ENCODE data around the gene BLVRA. TPM values are rescaled to one million over a fixed set of nuclear protein-coding genes. Genes with fewer than 3 reads are reported as not detected.

The BLVRA gene, protein sequence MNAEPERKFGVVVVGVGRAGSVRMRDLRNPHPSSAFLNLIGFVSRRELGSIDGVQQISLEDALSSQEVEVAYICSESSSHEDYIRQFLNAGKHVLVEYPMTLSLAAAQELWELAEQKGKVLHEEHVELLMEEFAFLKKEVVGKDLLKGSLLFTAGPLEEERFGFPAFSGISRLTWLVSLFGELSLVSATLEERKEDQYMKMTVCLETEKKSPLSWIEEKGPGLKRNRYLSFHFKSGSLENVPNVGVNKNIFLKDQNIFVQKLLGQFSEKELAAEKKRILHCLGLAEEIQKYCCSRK
- 155 and 159 TPM in 2 replicates for polyA plus RNA-seq

DNA sequence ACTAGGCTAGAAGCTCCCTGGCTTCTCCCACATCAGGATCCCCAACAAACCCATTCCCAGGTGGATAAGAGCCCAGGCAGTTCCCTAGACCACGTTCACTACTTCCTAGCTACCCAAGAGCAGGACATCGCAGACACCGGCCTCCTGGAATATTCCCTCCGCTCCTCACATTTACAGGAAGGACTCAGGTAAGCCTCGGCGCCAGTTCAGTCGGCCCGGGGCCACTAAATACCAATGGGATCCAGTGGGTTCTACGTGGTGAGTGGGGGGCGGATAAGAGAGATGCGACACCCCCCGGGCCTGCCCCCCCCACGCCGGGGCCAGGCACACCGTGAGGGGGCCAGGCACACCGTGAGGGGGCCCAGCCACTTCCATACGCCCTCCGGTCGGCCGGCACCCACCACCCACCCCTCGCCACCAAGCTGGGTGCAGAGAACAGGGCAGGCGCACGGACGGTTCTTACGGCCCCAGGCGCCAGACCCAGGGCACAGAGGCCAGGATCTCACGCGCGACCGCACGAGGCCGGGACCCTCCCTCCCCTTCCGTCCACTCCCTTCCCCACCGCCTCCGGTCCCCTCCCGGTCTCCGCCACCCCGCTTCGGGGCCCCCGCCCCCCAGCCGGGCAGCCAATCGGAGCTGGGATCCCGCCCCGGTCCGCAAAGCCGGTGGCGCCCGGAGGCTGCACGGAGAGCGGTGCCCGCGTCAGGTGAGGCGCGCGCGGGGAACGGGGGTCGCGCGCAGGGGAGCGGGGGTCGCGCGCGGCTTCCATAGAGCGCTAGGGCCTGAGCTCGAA lies at the start of gene BLVRA:
Gene BLVRA (plus strand): TSS at position 652 of the 793 bp plus-strand sequence. CDS start 12,479 bp downstream, outside the sequence.

DNA sequence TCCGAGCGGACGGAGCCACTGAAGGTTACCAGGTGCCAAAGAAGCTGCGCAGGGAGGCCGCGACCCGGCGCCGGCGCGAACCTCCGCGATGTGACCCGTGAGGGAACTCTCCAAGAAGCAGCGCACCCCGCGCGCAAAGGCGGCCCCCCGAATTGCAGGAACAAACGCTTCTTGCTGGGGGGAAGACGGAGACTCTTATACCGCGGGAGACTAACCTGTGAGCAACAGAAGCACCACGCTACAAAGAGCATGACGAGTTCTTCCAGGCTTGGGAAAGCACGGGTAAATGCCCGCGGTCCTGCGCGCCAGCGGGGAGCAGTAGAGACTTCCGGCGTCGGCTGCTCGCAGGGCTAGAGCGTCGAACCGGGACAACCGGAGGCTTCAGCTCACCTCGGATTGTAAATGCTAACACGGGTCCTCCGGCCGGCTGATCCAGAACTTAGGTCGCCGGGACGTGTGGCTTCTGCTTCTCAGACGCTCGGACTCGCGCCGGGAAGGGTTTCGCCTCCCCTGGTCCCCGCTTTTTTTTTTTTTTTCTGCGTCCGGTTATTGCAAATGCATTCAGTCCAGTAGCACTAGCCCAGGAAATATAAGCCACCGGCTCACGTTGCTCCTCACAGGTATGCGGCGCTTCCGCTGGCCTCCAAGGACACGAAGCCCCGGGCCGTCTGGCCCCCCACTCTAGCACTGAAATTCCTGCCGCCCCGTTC lies 29.1 kb upstream of the BLVRA start, which contains the start of gene COA1:
Gene COA1 (minus strand): TSS at position 310 of the 710 bp plus-strand sequence. CDS start 80,909 bp downstream, outside the sequence.

Other genes with a start within 250 kb of the BLVRA start
- 8.9 and 26.2 TPM in 2 replicates for gene STK17A, start 175.6 kb upstream of the BLVRA start, polyA plus RNA-seq
- gene COA1, start 29.2 kb upstream of the BLVRA start, polyA plus RNA-seq = 312 and 314 TPM in 2 replicates
- 249 and 288 TPM in 2 replicates for gene MRPS24, start 110.8 kb downstream of the BLVRA start, polyA plus RNA-seq
- 20.1 and 21.0 TPM in 2 replicates for gene URGCP, start 147.9 kb downstream of the BLVRA start, polyA plus RNA-seq
- 3.0 and 3.5 TPM in 2 replicates for gene UBE2D4, start 167.8 kb downstream of the BLVRA start, polyA plus RNA-seq
- gene SPDYE1, start 239.2 kb downstream of the BLVRA start, polyA plus RNA-seq = 0.11 TPM in 1 of 2 replicates, not detected in the other

All from Purkinje cell (primary cell).